Left ventricle myocardium superior (tissue), 1 donor: ENCODE results near the gene SH2D5. TPM values are rescaled to one million over a fixed set of nuclear protein-coding genes. Genes with fewer than 3 reads are reported as not detected.

ENCODE experiments used
- ATAC-seq: fragments of 200-7000 bp; cut with Tn5 transposase; one replicate; pipeline ENCODE4 v1.9.1; 2020; ENCODE audit warnings: mild to moderate bottlenecking, moderate library complexity
- DNase-seq: peaks from one replicate; pipeline ENCODE4 v3.0.0-alpha.2; 2020
- intact Hi-C: fragments of 100-400 bp; cut with micrococcal nuclease; formaldehyde crosslinking; loops from one replicate; pipeline ENCODE4 v1.11.0; 2022
- total RNA-seq: library from RNA; stranded (reverse); fragmentation: NEBNext Ultra II Directional; extraction: Animal tissue kit (Norgen Biotek cat#: 25700); gene quantifications from one replicate; pipeline ENCODE4 v1.2.1, GENCODE V29; 2021
- donor health status: DM: no; HTN: yes; CAD: no; lungs with severe emphysema.

Gene SH2D5
- total RNA-seq, 1 donor from 2014 or later: not detected

DNA sequence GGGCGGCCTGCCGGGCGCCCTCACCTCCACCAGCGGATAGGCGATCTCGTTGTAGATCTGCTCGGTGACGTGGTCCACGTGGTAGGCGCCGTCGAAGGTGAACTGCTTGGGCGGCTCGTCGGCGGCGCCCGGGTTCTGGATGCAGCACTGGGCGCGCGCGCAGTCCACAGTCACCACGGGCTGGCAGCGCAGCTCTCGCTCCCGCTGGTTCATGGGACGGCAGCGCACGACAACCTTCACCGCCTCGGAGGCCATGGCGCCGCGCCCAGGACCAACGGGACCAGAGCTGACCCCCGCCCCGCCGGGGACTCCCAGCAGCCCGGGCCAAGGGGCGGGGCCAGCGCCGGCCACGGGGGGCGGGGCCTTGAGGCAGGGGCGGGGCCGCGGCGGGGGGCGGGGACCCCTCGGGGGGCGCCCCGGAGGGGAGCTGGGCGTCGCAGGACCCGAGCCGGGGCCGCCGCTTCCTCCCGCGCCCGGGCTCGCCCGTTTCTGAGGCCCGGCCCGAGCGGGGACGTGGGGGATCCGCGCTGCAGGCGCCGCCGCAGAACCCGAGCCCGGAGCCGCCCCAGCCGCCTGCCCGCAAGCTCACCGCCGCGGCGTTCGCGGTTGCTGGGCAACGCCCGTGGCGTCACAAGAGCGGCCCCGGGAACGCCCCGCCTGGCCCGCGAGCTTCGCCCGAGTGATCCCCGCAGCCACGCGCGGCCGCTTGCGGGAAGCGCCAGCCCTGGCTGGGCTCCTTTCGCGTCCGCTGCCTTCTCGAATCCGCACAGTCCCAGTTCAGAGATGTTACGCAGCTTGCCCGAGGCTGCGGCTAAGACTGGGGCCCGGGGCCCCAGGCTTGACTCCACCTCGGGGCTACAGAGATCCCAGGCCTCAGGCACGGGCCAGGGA is 14.8 kb downstream of the SH2D5 start, which contains the start of gene KIF17:
Gene KIF17, minus strand, starts transcription at position 556 of the 891 bp plus-strand sequence. Its CDS starts 301 bp downstream, at position 255.
- intact Hi-C loops: no loop called here
- ATAC-seq (peak; percentile 91), DNase-seq (peak; percentile 90)

DNA sequence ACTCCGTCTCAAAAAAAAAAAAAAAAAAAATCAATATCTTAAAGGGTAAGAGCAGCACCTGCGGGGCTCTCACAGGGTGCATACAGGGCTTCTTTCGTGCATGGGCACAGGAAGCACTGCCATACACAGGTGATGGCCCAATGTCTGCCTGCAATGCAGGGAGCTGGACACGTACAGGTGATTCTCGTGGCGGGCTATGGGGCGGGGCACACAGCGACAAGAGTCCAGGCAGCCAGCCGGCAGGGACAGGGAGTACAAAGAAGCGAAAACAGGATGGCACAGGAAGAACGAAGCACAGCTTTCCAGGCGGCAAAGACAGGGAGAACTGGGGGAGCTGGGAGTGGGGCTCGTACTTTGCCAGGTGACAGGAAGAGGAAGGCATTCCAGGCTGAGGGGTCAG is 16.3 kb downstream of the SH2D5 start:
- DNase-seq (peak; percentile 17), ATAC-seq (no peak)
- intact Hi-C loops: no loop called here

DNA sequence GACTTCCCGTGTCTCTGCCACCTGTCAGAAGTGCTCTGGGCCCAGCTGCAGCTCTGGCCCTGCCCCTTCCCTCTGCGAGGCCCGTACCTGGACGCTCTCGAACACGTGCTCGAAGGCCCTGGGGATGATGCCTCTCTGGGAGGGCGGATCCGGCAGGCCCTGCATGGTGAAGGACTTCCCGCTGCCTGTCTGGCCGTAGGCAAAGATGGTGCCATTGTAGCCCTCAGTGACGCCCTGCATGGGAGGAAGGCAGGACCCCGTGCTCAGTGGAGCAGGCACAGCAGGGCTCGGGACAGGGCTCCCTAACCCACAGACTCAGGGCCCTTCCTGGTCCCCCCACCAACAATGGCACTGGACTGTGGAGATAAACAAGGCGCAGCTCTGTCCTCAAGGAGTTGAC is 17.1 kb downstream of the SH2D5 start:
- peak; percentile 17 for DNase-seq
- intact Hi-C loops: no loop called here
- ATAC-seq: no peak

DNA sequence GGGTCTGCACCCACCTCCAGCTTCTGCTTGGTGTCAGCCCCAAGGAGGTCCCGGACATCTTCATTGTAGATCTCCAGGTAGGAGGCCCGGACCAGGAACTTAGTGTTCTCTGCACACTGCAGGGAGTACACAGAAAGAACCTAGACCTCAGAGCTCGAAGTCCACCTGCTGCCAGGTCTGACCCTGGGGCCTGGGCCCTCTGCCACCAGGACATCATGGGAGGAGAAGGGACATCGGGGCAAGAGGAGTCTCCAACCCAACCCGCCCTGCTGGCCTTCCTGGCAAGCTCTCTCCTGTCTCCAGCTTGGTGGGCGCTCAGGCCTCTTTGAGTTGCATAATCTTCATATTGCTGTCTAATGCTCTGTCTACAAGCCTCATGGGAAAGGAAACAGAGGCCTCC is 19.1 kb downstream of the SH2D5 start:
- DNase-seq (no peak), ATAC-seq (no peak)
- intact Hi-C loops: no loop called here

DNA sequence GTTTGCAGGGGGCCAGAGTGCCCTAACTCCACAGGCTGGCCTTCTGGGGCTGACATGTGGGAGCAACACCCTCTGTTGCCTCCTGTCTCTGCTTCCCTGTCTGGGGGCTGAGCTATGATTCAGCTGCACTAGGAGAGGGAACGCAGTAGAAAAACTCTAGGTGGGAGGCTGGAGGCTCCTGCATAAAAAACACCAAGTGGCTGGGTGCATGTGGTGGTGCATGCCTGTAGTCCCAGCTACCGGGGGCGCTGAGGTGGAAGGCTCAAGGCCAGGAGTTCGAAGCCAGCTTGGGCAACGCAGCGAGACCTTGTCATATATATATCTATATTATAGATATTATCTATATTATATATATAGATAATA is 20.3 kb downstream of the SH2D5 start:
- DNase-seq: no peak
- ATAC-seq: no peak
- intact Hi-C loops: no loop called here

DNA sequence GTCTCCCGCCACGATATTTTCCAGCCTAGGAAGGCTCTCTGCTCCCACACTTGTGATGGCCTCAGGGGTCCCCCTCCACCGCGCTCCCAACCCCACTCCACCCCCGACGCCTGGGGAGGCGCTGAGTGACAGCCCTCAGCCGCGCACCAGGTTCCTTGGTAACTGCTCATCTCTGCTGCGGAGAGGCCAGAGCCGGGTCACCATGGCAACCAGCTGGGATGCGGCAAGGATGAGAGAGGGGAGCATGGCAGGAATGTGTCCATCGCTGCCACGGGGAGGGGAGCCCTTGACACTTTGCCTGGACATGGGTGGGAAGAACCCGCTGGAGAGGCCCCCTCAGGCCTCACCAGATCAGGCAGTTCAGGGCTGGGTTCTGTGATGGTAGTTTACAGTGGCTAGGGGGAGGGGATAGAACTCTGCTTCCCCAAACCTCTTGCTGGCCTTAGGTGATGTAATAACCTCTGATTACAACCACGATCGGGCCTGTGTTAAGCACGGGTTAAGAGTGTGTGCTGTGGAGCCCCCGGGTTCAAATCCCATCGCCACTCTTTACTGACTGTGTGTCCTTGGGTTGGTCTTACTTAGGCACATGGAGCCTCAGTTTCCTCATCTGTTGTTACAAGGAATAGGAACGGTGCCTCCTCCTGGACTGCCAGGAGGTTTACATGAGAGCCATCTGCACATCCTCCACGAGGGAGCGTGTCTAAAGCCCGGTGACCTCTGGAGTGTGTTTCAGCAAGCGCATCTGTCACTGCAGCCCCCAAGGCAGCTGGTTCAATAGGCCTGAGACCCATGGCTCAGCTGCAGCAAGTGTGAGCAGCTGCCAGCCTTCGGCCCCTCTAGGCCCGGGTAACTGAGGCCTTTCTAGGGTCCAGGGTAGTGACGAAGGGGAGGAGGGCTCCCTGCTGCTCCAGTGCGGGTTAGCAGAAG is 21.0 kb downstream of the SH2D5 start:
- ATAC-seq: no peak
- intact Hi-C loops: no loop called here
- DNase-seq: no peak

DNA sequence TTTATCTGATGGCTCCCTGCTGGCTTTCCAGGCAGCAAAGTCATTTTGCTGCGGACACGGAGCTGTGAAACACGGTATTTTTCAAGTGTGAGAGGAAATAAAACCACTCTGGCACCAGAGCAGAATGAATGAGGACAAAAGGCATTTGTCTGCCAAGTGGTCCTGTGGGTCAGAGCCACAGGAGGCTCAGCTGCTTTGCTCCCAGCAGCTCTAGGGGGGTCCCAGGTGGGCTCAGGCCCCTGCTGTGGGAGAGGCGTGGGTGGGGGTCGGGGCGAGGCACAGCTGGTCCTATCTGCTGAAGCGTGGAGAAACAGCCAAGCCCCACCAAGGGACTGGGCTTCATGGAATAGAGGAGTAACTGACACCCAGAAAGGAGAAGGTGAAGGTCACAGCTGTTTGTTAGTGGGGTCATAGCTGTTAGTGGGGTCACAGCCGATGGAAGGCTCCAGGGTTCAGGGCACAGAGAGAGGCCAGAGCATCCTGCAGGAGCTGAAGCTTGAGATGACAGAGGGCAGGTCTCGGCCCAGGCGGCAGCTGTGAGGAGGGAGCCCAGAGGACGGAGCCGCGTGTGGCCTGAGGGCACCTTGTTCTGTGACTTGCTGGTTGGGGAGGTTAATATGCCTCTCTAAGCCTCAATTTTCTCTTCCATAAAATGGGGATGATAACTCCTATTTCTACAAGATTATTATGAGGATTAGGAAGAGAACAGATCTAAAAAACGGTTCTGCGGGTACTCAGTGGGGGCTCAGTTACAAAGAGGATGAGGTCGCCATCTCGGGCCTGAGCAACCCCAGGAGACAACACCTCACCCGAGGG is 21.8 kb downstream of the SH2D5 start:
- intact Hi-C loops: no loop called here
- ATAC-seq: no peak
- DNase-seq: no peak

DNA sequence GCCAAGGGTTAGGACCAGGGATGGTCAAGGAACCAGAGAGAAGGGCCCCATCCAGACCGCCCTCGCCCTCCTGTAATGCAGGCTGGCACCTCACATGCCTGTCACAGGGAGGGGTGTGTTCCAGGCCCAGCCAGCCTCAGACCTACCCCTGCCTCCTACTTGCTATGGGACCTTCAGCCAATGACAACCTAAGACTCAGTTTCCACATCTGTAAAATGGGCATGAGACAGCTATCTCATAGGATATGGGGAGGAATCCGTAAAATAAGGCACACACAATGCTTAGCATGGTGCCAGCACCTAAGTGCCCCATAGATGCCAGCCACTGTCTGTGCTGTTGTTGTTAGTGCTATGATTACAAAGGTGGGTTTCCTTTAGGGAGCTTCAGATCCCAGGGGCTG is 22.6 kb downstream of the SH2D5 start:
- intact Hi-C loops: no loop called here
- no peak for ATAC-seq
- no peak for DNase-seq

DNA sequence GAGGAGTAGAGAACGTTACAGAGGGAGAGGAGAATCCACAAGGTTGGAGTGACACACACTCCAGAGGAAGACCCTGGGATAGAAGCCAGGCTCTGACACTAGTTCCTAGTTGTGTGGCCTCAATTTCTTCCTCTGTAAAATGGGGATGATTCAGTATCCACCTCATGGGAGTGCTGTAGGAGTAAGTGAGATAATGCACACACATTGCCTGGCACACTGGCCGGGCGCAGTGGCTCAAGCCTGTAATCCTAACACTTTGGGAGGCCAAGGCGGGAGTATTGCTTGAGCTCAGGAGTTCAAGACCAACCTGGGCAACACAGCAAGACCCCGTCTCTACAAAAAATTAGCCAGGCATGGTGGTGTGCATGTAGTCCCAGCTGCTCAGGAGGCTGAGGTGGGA is 23.6 kb downstream of the SH2D5 start:
- no peak for DNase-seq
- intact Hi-C loops: no loop called here
- no peak for ATAC-seq

DNA sequence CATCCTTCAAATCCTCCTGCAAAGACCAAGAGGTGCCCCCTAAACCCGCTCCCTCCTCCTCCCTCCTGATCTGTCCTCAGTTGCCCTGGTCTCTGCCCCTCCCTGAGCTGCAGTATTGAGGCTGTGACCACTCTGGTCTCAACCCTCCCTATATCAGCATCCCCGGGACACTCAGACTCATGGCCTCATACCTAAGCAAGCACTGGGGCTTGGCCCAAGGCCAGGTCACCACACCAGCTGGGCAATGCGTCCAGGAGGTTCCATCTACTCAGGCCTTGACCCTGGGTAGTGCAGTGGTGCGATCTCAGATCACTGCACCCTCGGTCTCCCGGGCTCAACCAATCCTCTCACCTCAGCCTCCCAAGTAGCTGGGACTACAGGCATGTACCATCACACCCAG is 24.4 kb downstream of the SH2D5 start:
- DNase-seq (no peak), ATAC-seq (no peak)
- intact Hi-C loops: no loop called here

DNA sequence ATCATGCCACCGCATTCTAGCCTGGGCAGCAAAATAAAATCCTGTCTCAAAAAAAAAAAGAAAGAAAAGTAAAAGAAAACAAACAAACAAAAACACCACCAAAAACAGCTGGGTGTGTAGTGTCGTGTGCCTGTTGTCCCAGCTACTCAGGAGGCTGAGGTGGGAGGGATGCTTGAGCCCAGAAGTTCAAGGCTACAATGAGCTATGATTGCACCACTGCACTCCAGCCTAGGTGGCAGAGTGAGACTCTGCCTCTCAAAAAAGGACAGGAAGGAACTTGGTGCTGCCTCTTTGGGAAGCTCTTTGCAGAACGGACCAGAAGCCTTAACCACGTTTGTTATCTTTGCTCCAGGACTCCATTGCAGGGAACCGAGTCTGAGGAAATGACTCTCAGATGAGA is 25.7 kb downstream of the SH2D5 start:
- intact Hi-C loops: no loop called here
- ATAC-seq (no peak), DNase-seq (no peak)

DNA sequence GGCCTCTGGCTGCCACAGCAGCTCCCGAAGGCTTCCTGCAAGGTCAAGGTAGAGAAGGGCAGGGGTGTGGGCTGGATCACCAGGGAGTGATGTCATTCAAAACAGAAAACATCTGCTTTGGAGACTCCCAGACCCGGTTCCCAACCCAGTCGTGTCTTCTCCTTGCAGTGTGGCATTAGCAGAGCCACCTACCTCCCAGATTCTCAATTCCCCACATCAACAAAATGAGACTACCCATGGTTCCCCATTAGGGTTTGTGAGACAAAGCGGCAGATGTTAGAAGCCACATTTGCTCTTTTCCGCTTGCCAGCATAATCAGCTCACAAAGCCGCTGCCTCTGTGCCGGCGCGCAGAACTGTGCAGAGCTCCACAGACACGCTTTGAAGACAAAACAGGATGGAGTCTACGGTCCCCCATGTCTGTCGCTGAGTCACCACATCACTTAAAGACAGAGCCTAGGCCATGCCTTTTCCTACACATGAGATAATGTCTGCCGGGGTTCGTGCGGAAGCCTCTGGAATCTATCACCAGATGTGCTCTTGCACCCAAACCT is 27.2 kb downstream of the SH2D5 start:
- intact Hi-C loops: no loop called here
- DNase-seq (no peak), ATAC-seq (no peak)

DNA sequence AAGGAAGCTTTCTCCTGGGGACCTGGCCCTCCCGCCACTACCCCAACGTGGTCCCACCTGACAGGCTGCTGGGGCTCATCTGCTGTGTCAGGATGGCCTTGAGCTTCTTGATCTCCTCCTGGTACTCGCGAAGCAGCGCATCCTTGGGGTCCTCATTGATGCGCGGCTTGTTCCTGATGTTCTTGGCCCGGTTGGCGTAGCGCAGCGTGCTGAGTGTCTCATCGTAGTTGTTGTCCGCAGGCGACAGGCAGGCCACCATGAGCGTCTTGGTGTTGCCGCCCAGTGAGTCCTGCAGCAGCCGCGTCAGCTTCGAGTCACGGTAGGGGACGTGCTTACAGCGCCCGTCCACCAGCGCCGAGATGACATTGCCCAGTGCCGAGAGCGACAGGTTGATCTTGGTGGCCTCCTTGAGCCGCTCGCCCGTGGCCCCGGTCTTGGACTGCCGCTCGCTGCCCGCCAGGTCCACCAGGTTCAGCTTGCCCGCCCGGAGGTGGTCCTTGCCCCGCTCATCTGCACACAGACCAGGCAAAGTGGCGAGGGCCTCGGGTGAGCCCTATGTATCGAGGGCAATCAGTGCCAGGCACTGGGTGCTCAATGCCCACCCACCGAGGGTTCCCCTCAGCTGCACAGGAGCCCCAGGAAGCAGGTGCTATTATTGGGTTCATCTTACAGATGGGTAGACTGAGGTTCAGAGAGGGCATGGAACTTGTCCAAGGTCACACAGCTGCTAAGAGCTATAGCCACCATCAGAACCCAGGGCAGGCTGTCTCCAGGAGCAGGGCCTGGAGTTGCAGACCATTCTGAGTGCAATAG is 27.9 kb downstream of the SH2D5 start:
- ATAC-seq: no peak
- DNase-seq: no peak
- intact Hi-C loops: no loop called here

DNA sequence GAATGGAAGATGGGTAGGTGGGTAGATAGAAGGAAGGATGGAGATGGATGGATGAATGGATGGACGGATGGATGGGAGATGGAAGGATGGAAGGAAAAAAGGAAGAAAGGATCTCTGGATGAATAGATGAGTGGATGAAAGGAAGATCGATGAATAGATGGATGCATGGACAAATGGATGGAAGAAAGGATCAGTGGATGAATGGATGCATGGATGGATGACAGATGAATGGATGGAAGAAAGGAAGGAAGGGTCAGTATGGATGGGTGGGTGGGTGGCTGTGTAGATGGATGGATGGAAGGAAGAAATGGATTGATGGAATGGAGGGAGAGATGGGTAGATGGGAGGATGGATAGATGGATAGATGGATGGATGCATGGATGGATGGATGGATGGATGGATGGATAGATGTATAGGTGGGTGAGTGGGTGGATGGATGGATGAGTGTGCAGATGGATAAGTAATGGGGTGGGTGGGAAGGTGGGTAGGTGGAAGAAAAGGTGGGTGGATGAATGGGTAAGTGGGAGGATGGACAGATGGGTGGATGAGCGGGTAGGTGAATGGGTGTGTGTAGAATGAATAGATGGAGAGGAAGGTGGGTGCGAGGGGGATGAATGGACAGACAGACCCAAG is 29.3 kb downstream of the SH2D5 start:
- ATAC-seq: no peak
- intact Hi-C loops: no loop called here
- no peak for DNase-seq

DNA sequence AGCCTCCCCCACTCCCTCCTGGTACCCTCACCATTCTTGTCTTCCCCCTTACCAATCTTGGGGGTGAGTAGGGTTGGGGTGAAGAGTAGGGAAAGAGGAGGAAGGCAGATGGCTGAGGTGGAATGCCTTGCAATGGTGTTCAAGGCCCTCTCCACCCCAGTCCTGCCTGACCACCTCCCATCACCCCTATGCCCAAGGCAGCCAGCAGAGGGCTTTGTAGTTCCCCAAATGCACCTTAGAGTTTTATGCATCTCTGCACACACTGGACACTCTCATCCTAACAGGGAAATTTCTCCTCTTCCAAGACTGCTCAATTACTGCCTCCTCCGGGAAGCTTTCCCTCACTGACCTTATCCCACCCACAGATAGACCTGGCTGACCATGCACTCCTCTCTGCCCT is 30.1 kb downstream of the SH2D5 start:
- intact Hi-C loops: no loop called here
- ATAC-seq (no peak), DNase-seq (no peak)

DNA sequence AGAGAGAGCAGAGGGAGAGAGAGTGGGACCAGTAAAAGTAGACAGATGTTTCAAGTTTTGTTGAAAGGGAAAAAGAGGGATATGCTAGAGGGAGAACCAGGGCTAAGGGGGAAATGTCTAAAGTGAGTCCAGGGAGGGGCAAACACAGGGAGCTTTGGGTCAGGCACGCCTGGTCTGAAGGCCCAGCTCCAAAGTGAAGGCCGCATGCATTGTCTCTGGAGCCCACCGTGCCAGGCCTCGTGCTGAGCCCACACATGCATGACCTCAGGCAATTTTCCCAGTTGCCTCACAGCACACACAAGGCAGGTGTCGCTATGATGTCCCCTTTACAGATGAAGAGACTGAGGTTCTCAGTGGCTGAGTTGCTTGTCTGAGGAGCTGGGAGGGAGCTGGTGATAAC is 30.7 kb downstream of the SH2D5 start:
- DNase-seq (no peak), ATAC-seq (no peak)
- intact Hi-C loops: no loop called here

DNA sequence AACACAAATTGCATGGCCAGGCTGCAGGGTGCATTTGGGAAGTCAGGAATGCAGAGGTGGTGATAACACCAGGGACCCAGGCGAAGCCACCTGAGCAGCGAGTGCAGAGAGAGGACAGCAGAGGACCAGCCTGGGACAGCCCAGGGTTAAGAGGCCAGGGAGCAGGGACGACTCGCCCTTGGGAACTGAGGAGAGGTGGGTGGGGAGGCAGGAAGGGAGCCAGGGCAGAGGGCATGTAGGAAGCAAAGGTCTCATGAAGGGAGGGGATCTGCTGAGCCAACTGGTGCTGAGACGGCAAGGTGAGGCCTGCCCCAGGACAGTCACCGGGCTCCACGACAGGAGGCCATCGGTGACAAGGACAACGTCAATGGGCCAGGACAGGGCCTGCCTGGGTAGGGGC is 31.1 kb downstream of the SH2D5 start:
- no peak for DNase-seq
- no peak for ATAC-seq
- intact Hi-C loops: no loop called here

DNA sequence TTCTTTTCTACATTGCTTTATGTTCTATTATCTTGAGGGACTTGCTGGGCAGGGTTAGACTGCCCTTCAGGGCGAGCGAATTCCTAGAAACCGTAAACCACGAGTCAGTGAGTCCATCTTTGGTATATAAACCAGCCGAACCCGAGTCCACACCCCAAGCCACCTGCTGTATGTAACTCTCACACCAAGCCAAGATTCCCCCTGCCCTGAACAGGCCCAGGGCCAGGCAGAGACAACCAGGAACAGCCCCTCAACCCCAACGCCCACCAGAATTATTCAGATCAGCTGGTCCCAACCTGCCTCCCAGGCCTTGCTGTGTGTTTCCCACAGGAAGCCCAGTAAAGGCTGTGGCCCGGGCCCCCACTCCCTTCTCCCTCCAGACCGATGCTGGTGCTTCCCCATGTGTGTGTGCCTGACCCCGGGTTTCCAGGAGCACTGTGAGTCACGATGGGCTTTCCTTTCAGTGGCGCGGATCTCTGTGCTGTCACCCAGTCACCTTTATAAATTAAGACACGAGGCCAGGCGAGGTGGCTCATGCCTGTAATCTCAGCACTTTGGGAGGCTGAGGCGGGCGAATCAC is 31.8 kb downstream of the SH2D5 start:
- DNase-seq: no peak
- no peak for ATAC-seq
- intact Hi-C loops: no loop called here
